CD14-positive monocyte (primary cell): ENCODE data around the gene ZBP1. TPM values are rescaled to one million over a fixed set of nuclear protein-coding genes. Genes with fewer than 3 reads are reported as not detected.

Experiments
- DNase-seq, 3 donors: peaks; one replicate each; pipeline ENCODE4 v3.0.0-alpha.2; 2011 to 2022
- H2AFZ ChIP-seq: 2 replicates; pipeline ENCODE4 v1.6.0; 2012; ENCODE audit warnings: mild to moderate bottlenecking, low read depth, low read length, inconsistent platforms; ENCODE audit not compliant: insufficient read depth, poor library complexity, severe bottlenecking
- H3K27ac ChIP-seq, 2 donors: 1 replicate in 1 of 2; 2 replicates in 1 of 2; pipeline ENCODE4 v1.5.1; 2012 to 2013; ENCODE audit warnings: low read length in 2 of 2, control low read depth in 1 of 2, inconsistent platforms in 1 of 2, low read depth in 1 of 2, mild to moderate bottlenecking in 1 of 2
- H3K27me3 ChIP-seq, 2 donors: one replicate each; pipeline versions ENCODE4 v1.6.0 to v1.6.1; 2011 to 2013; ENCODE audit warnings: low read length in 2 of 2; ENCODE audit not compliant: control insufficient read depth in 2 of 2, insufficient read depth in 2 of 2
- H3K36me3 ChIP-seq, 2 donors: replicated peaks in 1 of 2; 1 replicate in 1 of 2; 2 replicates in 1 of 2; pipeline versions ENCODE4 v1.5.1 to v1.6.1; 2012 to 2013; ENCODE audit warnings: low read length in 2 of 2, control low read depth in 1 of 2, inconsistent platforms in 1 of 2, mild to moderate bottlenecking in 1 of 2; ENCODE audit not compliant: insufficient read depth in 2 of 2, control insufficient read depth in 1 of 2
- H3K4me1 ChIP-seq, 2 donors: 1 replicate in 1 of 2; 2 replicates in 1 of 2; pipeline versions ENCODE4 v1.5.1 to v1.6.1; 2012 to 2013; ENCODE audit warnings: low read length in 2 of 2, control low read depth in 1 of 2, inconsistent platforms in 1 of 2, mild to moderate bottlenecking in 1 of 2, moderate library complexity in 1 of 2; ENCODE audit not compliant: insufficient read depth in 2 of 2, control insufficient read depth in 1 of 2
- H3K4me2 ChIP-seq: replicated peaks from 2 replicates; pipeline ENCODE3; 2012; ENCODE audit warnings: low read length, moderate library complexity, mild to moderate bottlenecking; ENCODE audit not compliant: poor library complexity, severe bottlenecking; ENCODE audit errors: extremely low read depth
- H3K4me3 ChIP-seq, 3 experiments: fragments of 200-600 bp in 1 of 3; sonication (generic) in 1 of 3; replicated peaks in 1 of 3; 1 replicate in 2 of 3; 2 replicates in 1 of 3; pipeline ENCODE4 v1.5.1; 2011 to 2013; ENCODE audit warnings: low read length in 3 of 3, mild to moderate bottlenecking in 3 of 3, control low read depth in 2 of 3, low read depth in 2 of 3, inconsistent platforms in 1 of 3, moderate library complexity in 1 of 3
- H3K79me2 ChIP-seq: 2 replicates; pipeline ENCODE4 v1.6.0; 2012; ENCODE audit warnings: mild to moderate bottlenecking, control low read depth, inconsistent platforms, low read length, moderate library complexity; ENCODE audit not compliant: insufficient read depth
- H3K9ac ChIP-seq: 2 replicates; pipeline ENCODE4 v1.6.0; 2017; ENCODE audit warnings: low read length, mild to moderate bottlenecking; ENCODE audit not compliant: insufficient read depth, poor library complexity, severe bottlenecking
- H3K9me3 ChIP-seq, 2 donors: replicated peaks in 1 of 2; 1 replicate in 1 of 2; 2 replicates in 1 of 2; pipeline versions ENCODE4 v1.5.1 to v1.6.1; 2012 to 2013; ENCODE audit warnings: low read length in 2 of 2, control low read depth in 1 of 2; ENCODE audit not compliant: control insufficient read depth in 1 of 2, insufficient read depth in 1 of 2
- H4K20me1 ChIP-seq: 2 replicates; pipeline ENCODE4 v1.6.0; 2012; ENCODE audit warnings: mild to moderate bottlenecking, low read length, control low read depth, moderate library complexity; ENCODE audit not compliant: insufficient read depth
- H3K27ac Mint-ChIP-seq, 7 donors: one replicate each; pipeline ENCODE4 v1.8.0; 2020; ENCODE audit warnings: mild to moderate bottlenecking in 7 of 7, mixed read lengths in 7 of 7, moderate library complexity in 6 of 7, inconsistent platforms in 2 of 7
- H3K27me3 Mint-ChIP-seq, 3 donors: one replicate each; pipeline ENCODE4 v1.8.0; 2021 to 2022; ENCODE audit warnings: low read depth in 3 of 3, mild to moderate bottlenecking in 3 of 3, mixed read lengths in 3 of 3, moderate library complexity in 3 of 3, inconsistent platforms in 1 of 3
- H3K36me3 Mint-ChIP-seq, 2 donors: one replicate each; pipeline ENCODE4 v1.8.0; 2020; ENCODE audit warnings: mixed read lengths in 2 of 2, inconsistent platforms in 1 of 2, mild to moderate bottlenecking in 1 of 2
- H3K4me1 Mint-ChIP-seq: one replicate; pipeline ENCODE4 v1.8.0; 2020; ENCODE audit warnings: mild to moderate bottlenecking, mixed read lengths
- H3K4me3 Mint-ChIP-seq, 2 donors: one replicate each; pipeline ENCODE4 v1.8.0; 2020; ENCODE audit warnings: mild to moderate bottlenecking in 2 of 2, mixed read lengths in 2 of 2, moderate library complexity in 1 of 2
- H3K9me3 Mint-ChIP-seq, 7 donors: one replicate each; pipeline ENCODE4 v1.8.0; 2020 to 2022; ENCODE audit warnings: mixed read lengths in 7 of 7, mild to moderate bottlenecking in 6 of 7, moderate library complexity in 6 of 7, inconsistent platforms in 2 of 7
- CTCF ChIP-seq: fragments of 200-600 bp; IDR thresholded peaks from one replicate; pipeline ENCODE4 v1.8.0; 2022; ENCODE audit warnings: antibody characterized with exemption, mild to moderate bottlenecking
- WGBS: methylation state at CpG from one replicate; pipeline ENCODE4 v1.1.5; 2013; ENCODE audit warnings: missing lambda C conversion rate; ENCODE audit not compliant: insufficient coverage; 5-methylcytosine and 5-hydroxymethylcytosine counted together
- intact Hi-C, 2 donors: fragments of 100-400 bp; cut with micrococcal nuclease; formaldehyde crosslinking; loops; one replicate each; pipeline versions ENCODE4 v1.15.0 to v1.15.1; 2023
- polyA plus RNA-seq, 3 donors: library from polyadenylated mRNA; depleted of rRNA in 1 of 3; unstranded in 2 of 3; stranded (reverse) in 1 of 3; fragments of 300-500 nt in 2 of 3; fragments of >200 nt in 1 of 3; fragmentation: Illumina TruSeq in 2 of 3; gene quantifications; 1 replicate in 2 of 3; 2 replicates in 1 of 3; pipeline ENCODE4 v1.2.3, GENCODE V29; 2012 to 2021

ZBP1 gene
- polyA plus RNA-seq, 3 donors, result 2.8 to 25.9 (median 3.0) TPM

- no peaks in the 10 kb centered on the region for H3K4me1 ChIP-seq
- no peak overlapping the region for H3K4me3 Mint-ChIP-seq
- intact Hi-C loops, result no loop called here
- H2AFZ ChIP-seq, result no peak overlapping the region
- 97% methylated on average over 11 of the region's 13 CpGs for WGBS
- no peaks in the 10 kb centered on the region for H3K27me3 ChIP-seq
- no peak overlapping the region for H3K4me3 ChIP-seq
- no peak for TF ChIP-seq CTCF
- peaks cover 0 to 3% (median 0%) of the 10 kb centered on the region in 7 donors for H3K9me3 Mint-ChIP-seq
- no peaks in the 10 kb centered on the region for H3K36me3 ChIP-seq
- no peak overlapping the region for H3K27ac Mint-ChIP-seq
- H4K20me1 ChIP-seq, result no peaks in the 10 kb centered on the region
- no peaks in the 10 kb centered on the region for H3K36me3 Mint-ChIP-seq
- no peaks in the 10 kb centered on the region for H3K9me3 ChIP-seq
- H3K27ac ChIP-seq, result no peak overlapping the region
- no peak for DNase-seq
- H3K4me1 Mint-ChIP-seq, result no peaks in the 10 kb centered on the region
- H3K9ac ChIP-seq, result no peak overlapping the region
- peaks cover 0 to 5% (median 1%) of the 10 kb centered on the region in 3 donors for H3K27me3 Mint-ChIP-seq
- no peak overlapping the region for H3K4me2 ChIP-seq
- H3K79me2 ChIP-seq, result no peaks in the 10 kb centered on the region
Observed at GRCh38 chr20:57660181-57660921, 40.1 kb upstream of the ZBP1 start.

- 93% methylated on average over 24 of the region's 24 CpGs for WGBS
- H3K4me3 ChIP-seq, result no peak overlapping the region
- intact Hi-C loops, result loop anchor here in 1 of 2 donors (10.0 kb wide), 1 partner anchor 515 kb away; no protein-coding TSS in a partner anchor
- no peak for DNase-seq
- no peak overlapping the region for H3K27ac ChIP-seq
- no peak for TF ChIP-seq CTCF
- Mint-ChIP-seq H3K36me3 (no peaks in the 10 kb centered on the region), H3K9me3 (peaks cover 0 to 3% (median 0%) of the 10 kb centered on the region in 7 donors), H3K27me3 (peaks cover 0 to 5% (median 3%) of the 10 kb centered on the region in 3 donors), H3K4me3 (no peak overlapping the region), H3K27ac (peak overlapping the region in 1 of 7 donors; percentile 42), H3K4me1 (no peaks in the 10 kb centered on the region)
- H3K36me3 ChIP-seq, result no peaks in the 10 kb centered on the region
- no peaks in the 10 kb centered on the region for H3K4me1 ChIP-seq
- H3K4me2 ChIP-seq, result no peak overlapping the region
- H4K20me1 ChIP-seq, result no peaks in the 10 kb centered on the region
- no peak overlapping the region for H2AFZ ChIP-seq
- H3K27me3 ChIP-seq, result no peaks in the 10 kb centered on the region
- H3K79me2 ChIP-seq, result no peaks in the 10 kb centered on the region
- H3K9me3 ChIP-seq, result no peaks in the 10 kb centered on the region
- H3K9ac ChIP-seq, result no peak overlapping the region
Observed at GRCh38 chr20:57659517-57660180, 39.4 kb upstream of the ZBP1 start.
